Stomach (tissue), 9 donors: ENCODE measurements around the gene TRAIP. TPM values are rescaled to one million over a fixed set of nuclear protein-coding genes. Genes with fewer than 3 reads are reported as not detected.
A peak's percentile ranks its signal among the peaks of the same experiment; 100 is the strongest.

Source experiments
- DNase-seq, 2 donors: peaks; one replicate each; pipeline versions ENCODE4 v3.0.0 to v3.0.0-alpha.2; 2013 to 2019
- H3K27ac ChIP-seq, 5 donors: fragments of 200-600 bp in 4 of 5; sonication (generic) in 4 of 5; one replicate each; pipeline ENCODE4 v1.5.1; 2013 to 2019; ENCODE audit warnings: mild to moderate bottlenecking in 1 of 5, moderate library complexity in 1 of 5
- H3K27me3 ChIP-seq, 3 donors: fragments of 200-600 bp; sonication (generic); one replicate each; pipeline ENCODE4 v1.5.1; 2017 to 2019; ENCODE audit warnings: mixed run types in 1 of 3
- H3K36me3 ChIP-seq, 4 donors: fragments of 200-600 bp; sonication (generic); 1 replicate in 3 of 4; 2 replicates in 1 of 4; pipeline ENCODE4 v1.5.1; 2016 to 2019
- H3K4me1 ChIP-seq, 4 donors: fragments of 200-600 bp; sonication (generic); one replicate each; pipeline ENCODE4 v1.5.1; 2016 to 2019
- H3K4me3 ChIP-seq, 4 donors: fragments of 200-600 bp; sonication (generic) in 3 of 4; one replicate each; pipeline ENCODE4 v1.5.1; 2016 to 2019; ENCODE audit warnings: mild to moderate bottlenecking in 1 of 4
- H3K9me3 ChIP-seq, 4 donors: fragments of 200-600 bp; sonication (generic); one replicate each; pipeline ENCODE4 v1.5.1; 2016 to 2019
- CTCF ChIP-seq, 7 experiments: fragments of 450-650 bp in 4 of 7; fragments of 200-600 bp in 3 of 7; sonication (generic) in 3 of 7; IDR thresholded peaks; one replicate each; pipeline ENCODE4 v1.5.1; 2016 to 2019; ENCODE audit warnings: antibody characterized with exemption in 7 of 7, control low read depth in 2 of 7, mild to moderate bottlenecking in 1 of 7
- EP300 ChIP-seq: sonication (generic); formaldehyde crosslinking; IDR thresholded peaks from one replicate; pipeline ENCODE4 v1.6.1; 2017; ENCODE audit warnings: antibody characterized with exemption
- POLR2A ChIP-seq, 4 donors: fragments of 450-650 bp; IDR thresholded peaks; one replicate each; pipeline ENCODE4 v1.6.1; 2016; ENCODE audit warnings: antibody characterized with exemption in 4 of 4, control low read depth in 2 of 4, mild to moderate bottlenecking in 1 of 4, moderate library complexity in 1 of 4
- POLR2AphosphoS5 ChIP-seq, 3 donors: sonication (generic); formaldehyde crosslinking; IDR thresholded peaks; one replicate each; pipeline ENCODE4 v1.6.1; 2016; ENCODE audit warnings: antibody characterized with exemption in 3 of 3
- WGBS, 5 donors: extraction: QIAGEN DNeasy Blood & Tissue Kit in 3 of 5; methylation state at CpG; one replicate each; pipeline versions ENCODE4 v1.1.5 to v1.1.7; 2013 to 2018; 5-methylcytosine and 5-hydroxymethylcytosine counted together
- intact Hi-C: fragments of 100-400 bp; cut with DNase I; formaldehyde crosslinking; loops from one replicate; pipeline ENCODE4 v1.15.1; 2023; ENCODE audit warnings: low total_unique reads
- polyA plus RNA-seq, 3 donors: library from polyadenylated mRNA; stranded (reverse); fragments of 200-250 nt; gene quantifications; one replicate each; pipeline ENCODE4 v1.2.3, GENCODE V29; 2013
- total RNA-seq, 5 donors: library from RNA; depleted of rRNA; stranded (reverse); fragments of >200 nt; gene quantifications; one replicate each; pipeline versions ENCODE4 v1.1.0 to v1.2.3, GENCODE V29; 2014 to 2016
- donor health status: healthy with polysubstance abuse.
- donor health status: Bipolar disorder and iron deficiency.
- donor health status: healthy.

TRAIP gene
- total and polyA plus RNA-seq, 8 donors, result 1.5 to 7.0 (median 2.5) TPM; not detected in 2

DNA sequence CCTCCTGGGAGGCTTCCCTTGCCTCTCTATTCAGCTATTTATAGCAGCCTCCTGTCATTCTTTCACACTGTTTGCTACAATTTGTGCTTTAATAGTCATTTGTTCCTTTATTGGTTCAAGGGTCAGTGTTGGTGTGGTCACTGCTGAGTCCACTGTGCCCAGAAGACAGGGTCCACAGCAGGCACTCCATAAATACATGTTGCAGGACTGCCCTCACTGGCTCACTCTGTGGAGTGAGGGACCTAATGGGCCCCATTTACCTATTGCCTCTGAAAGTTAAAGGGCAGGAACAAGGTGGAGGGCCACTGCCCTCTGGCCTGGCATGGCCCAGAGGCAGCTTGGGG lies 30.5 kb upstream of the TRAIP start:
- H3K4me3 ChIP-seq, result no peak overlapping the region
- no peaks in the 10 kb centered on the region for H3K27me3 ChIP-seq
- no peak overlapping the region for H3K27ac ChIP-seq
- H3K36me3 ChIP-seq, result peaks cover 9 to 54% (median 42%) of the 10 kb centered on the region in 4 donors
- H3K9me3 ChIP-seq, result no peaks in the 10 kb centered on the region
- TF ChIP-seq EP300, result no peak
- no peak for TF ChIP-seq CTCF (IDR thresholded peaks at IDR 0.05)
- TF ChIP-seq POLR2AphosphoS5 (IDR thresholded peaks at IDR 0.05), result no peak
- no peak for TF ChIP-seq POLR2A (IDR thresholded peaks at IDR 0.05)
- no peak for DNase-seq
- peaks cover 6 to 9% (median 7%) of the 10 kb centered on the region in 4 donors for H3K4me1 ChIP-seq
- intact Hi-C loops, result no loop called here

- H3K27ac ChIP-seq, result no peak overlapping the region
- H3K4me3 ChIP-seq, result no peak overlapping the region
- H3K27me3 ChIP-seq, result no peaks in the 10 kb centered on the region
- no peaks in the 10 kb centered on the region for H3K9me3 ChIP-seq
- no peak for TF ChIP-seq CTCF (IDR thresholded peaks at IDR 0.05)
- TF ChIP-seq POLR2AphosphoS5 (IDR thresholded peaks at IDR 0.05), result no peak
- no peak for TF ChIP-seq EP300
- no peak for TF ChIP-seq POLR2A (IDR thresholded peaks at IDR 0.05)
- WGBS, 5 donors, result 79 to 98% (median 88%) methylated on average over 4 of the region's 4 CpGs
- intact Hi-C loops, result no loop called here
- H3K4me1 ChIP-seq, result peaks cover 10 to 24% (median 20%) of the 10 kb centered on the region in 4 donors
- H3K36me3 ChIP-seq, result peaks cover 3 to 25% (median 14%) of the 10 kb centered on the region in 4 donors
- no peak for DNase-seq
These were observed 27.6 kb upstream of the TRAIP start for GRCh38 chr3:49883998-49884397.

DNA sequence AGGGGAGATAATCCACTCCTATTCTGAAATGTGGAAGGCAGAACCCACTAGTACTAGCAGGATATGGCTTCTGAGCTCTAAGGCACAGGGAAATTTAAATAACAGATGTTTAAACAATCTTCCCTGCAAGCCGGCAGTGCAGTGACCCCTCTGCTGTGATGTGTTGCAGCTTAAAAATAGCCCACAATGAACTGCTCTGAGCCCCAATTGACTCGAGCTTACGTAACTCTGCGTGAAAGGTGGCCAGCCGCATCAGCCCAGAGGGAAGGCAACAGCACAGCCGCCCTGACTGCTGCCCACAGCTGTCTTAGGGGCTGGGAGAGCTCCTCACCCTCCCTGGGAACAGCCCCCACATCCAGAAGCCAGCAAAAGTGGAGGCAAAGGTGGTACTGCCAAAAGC lies 25.8 kb upstream of the TRAIP start:
- Histone ChIP-seq H3K4me1 (peaks cover 10 to 24% (median 20%) of the 10 kb centered on the region in 4 donors), H3K27ac (peak overlapping the region in 1 of 5 donors; percentile 31), H3K9me3 (no peaks in the 10 kb centered on the region), H3K36me3 (peaks cover 0 to 8% (median 6%) of the 10 kb centered on the region in 4 donors), H3K27me3 (no peaks in the 10 kb centered on the region), H3K4me3 (no peak overlapping the region)
- TF ChIP-seq EP300, result no peak
- no peak for TF ChIP-seq POLR2AphosphoS5 (IDR thresholded peaks at IDR 0.05)
- no peak for TF ChIP-seq POLR2A (IDR thresholded peaks at IDR 0.05)
- TF ChIP-seq CTCF (IDR thresholded peaks at IDR 0.05), result no peak
- peak in 1 of 2 donors; percentile 67 for DNase-seq
- 5 to 30% (median 27%) methylated on average over 6 of the region's 6 CpGs for WGBS, 5 donors
- intact Hi-C loops, result no loop called here

- TF ChIP-seq CTCF (IDR thresholded peaks at IDR 0.05) (no peak), POLR2A (IDR thresholded peaks at IDR 0.05) (no peak), POLR2AphosphoS5 (IDR thresholded peaks at IDR 0.05) (no peak), EP300 (no peak)
- H3K4me3 ChIP-seq, result no peak overlapping the region
- no peaks in the 10 kb centered on the region for H3K36me3 ChIP-seq
- no peak overlapping the region for H3K27ac ChIP-seq
- intact Hi-C loops, result no loop called here
- DNase-seq, result peak in 1 of 2 donors; percentile 30
- WGBS, 5 donors, result 14 to 41% (median 26%) methylated on average over 6 of the region's 6 CpGs
- peaks cover 10 to 24% (median 20%) of the 10 kb centered on the region in 4 donors for H3K4me1 ChIP-seq
- no peaks in the 10 kb centered on the region for H3K27me3 ChIP-seq
- no peaks in the 10 kb centered on the region for H3K9me3 ChIP-seq
These were observed 24.4 kb upstream of the TRAIP start for GRCh38 chr3:49880581-49881315.
